ENCODE results near the gene SLC7A10. TPM values are rescaled to one million over a fixed set of nuclear protein-coding genes. Genes with fewer than 3 reads are reported as not detected.

The SLC7A10 gene
- polyA plus RNA-seq, 5 donors: 0.34 to 1.4 (median 0.58) TPM

DNA sequence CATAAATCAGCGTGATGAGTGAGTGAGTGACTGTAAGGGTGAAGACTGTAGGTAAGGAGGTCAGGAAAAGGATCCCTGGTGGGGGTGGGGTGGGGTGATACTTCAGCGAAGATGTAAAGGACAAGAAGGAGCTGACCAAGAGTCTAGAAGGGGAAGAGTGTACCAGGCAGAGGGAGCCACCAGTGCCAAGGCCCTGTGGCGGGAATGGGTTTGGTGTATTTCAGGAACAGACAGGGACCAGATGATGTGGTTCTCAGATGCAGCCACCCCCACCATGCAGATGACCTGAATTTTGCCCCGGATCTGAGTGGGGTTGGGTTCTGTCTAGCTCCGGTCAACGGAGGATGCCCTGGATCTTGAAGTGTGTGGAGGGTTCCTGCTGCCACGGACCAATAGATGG lies 30.1 kb upstream of the SLC7A10 start:
- DNase-seq: no peak

DNA sequence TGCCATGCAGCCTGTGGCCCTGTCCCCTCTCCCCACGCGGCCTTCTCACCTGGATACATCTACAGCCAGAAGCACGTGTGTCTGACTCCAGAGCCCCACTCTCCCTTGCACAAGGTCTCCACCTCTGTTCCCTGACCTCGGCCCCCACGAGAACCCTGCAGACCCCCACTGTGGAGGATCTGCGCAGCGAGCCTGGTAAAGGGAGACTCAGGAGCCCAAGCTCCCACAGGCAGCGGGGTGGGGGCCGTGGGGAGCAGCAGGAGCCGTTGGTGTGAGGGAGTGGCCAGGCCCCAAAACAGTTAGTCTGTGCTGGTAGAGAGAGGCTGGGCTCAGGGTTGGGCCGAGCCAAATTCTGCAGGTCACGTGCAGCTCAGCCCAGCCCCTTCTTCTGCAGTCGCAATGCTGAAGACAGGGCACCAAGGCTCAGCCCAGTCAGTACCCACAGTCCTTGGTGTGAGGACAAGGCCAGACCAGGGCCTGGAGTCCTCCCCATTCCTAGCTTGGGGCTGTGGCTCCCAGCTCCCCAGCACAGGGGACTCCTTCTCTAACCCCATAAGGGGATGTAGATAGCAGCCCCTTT lies 28.7 kb upstream of the SLC7A10 start:
- no peak for DNase-seq

DNA sequence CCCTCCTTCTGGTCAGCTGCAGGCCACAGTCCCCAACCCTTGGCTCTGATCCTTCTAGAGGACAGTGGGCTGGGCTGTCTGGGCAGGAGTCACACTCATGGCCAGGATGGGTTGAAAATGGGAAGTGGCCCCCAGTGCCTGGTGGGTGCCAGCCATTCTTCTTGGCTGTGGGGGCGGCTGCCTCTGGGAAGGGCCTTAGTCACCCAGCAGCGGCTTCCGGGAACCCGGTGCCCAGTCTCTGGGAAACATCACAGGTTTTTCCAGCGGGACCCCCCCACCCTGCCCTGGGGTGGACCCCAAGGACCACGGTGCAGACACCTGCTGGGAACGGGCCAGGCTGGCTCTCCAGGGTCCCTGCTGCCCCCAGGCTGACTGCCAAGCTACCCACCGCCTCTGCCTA lies 27.3 kb upstream of the SLC7A10 start:
- no peak for DNase-seq

DNA sequence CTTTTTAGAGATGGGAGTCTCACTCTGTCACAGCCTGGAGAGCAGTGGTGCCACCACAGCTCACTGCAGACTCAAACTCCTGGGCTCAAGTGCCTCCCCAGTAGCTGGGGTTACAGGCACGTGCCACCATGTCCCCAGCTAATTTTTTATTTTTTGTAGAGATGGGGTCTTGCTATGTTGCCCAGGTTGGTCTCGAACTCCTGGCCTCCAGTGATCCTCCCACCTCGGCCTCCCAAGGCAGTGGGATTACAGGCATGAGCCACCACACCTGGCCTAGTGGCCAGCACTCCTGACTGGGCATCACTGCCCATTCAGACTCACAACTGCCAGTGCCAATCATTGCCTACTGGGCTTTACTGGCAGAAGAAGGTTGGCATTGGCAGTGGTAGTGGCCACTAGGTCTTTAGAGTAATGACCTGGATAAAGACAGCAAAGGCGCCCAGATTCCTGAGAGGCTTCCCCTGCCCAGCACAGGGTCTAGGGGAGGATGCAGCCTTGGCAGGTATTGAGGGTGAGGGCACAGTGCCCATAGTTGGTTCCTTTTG lies 26.8 kb upstream of the SLC7A10 start:
- no peak for DNase-seq

DNA sequence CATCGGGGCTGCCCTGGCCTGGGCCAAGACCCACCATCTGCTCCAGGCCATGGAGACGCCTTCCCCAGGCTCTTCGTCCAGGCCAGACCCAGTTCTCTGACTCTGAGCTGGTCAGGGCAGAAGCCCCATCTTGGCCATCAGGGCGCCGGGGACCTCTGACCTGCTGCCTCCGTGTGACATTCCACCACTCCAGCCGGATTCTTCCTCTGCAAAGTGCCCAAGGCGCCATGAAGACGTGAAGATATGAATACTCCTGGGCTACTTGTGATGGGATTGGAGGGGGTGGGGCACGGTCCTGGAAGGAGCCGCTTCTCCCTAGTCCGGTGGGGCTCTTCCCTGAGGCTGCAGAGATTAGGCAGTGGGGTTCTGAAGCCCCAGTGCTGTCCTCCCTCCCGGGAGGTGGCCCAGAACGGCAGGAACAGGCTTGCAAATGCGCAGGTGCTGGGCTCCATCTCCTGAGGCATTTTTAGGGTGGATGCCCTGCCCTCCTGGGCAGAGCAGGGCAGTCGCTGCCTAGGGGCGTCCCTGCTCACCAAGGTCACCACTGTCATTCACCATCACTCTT lies 26.0 kb upstream of the SLC7A10 start:
- no peak for DNase-seq

DNA sequence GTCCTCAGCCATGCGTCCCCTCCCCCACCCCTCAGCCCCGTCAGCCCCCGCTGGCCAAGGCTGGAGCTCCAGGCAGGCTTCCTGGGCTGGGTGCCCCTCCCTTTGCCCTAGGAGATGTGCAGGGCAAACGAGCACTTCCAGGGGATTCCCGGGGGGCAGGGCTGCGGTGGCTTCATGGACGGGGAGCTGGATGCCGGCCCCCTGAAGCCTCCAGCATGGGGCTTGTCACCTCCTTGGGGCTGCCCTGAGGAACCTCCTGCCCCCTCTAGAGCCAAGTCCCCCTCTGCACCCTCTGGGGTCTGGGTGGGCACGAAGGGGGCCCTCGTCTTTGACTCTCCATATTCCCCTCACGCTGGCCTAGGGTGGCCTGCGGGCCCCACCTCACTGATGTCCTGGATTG lies 25.4 kb upstream of the SLC7A10 start:
- DNase-seq: no peak

DNA sequence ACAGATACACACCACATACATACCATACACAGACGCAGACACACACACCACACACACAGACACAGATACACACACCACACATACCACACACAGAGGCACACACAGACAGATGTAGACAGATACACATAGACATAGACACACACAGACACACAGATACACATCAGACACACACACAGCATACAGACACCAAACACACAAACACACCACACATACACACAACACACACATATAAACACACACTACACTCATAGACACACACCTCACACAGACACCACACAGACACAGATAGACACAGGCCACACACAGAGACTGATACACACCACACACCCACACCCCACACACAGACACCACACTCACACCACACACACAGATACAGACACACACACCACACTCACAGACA lies 24.9 kb upstream of the SLC7A10 start:
- no peak for DNase-seq

DNA sequence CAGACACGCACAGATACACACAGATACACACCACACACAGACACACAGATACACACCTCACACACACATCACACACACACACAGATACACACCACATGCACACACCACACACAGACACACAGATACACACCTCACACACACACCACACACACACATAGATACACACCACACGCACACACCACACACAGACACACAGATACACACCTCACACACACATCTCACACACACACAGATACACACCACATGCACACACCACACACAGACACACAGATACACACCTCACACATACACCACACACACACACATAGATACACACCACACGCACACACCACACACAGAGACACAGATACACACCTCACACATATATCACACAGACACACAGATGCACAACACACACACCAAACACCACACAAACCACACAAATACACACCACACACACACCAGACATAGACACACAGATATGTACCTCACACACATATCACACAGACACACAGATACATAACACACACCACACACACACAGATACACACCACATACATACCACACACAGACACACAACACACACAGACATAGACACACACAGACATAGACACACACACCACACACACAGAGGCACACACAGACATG lies 24.2 kb upstream of the SLC7A10 start:
- no peak for DNase-seq

DNA sequence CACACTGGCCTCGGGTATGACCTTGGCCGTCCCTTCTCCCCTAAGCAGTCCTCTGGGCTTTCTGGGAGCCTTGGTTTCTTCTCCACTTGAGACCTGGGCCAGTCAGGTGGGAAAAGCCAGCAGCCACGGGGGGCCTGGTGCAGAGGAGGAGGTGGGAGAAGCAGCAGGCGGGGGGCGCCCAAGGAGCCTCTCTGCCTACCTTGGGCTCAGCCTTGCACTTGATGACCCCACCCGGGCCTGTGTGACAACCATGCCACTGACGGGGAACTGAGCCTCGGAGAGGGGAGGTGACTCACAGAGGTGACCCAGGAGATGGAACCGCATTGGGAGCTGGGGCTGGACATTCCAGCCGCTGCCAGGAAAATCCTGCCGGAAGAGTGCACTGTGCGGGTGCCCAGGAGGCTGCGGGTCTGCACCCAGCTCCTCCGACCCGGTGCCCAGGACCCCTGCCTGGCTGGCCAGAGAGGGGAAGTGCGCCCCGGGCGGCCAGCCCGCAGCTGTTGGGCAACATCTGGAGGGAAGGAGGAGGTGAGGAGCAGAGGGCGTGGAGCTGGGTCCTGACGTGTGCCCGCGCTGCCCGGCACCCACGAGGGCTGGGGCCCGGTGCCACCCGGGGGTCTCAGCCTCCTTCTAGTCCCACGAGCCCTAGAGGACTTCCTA lies 23.4 kb upstream of the SLC7A10 start:
- no peak for DNase-seq

DNA sequence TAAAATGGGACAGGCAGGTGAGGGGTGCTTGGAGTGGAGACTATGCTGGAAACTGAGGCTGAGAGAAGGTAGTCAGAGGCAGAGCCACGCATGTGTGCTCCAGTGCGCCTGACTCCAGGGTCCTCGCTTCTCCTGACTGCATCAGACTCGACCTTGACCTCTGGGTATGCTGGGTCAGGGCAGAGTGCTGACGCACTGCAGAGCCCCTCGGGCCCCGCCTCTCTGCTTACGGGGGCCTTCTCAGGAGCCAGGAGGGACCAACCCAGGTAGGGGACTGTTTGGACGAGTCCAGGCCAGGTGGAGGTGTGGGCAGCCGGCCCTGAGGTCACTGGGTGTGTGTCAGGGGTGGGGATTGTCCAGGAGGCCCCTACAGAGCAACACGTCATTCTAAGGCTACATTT lies 22.9 kb upstream of the SLC7A10 start:
- no peak for DNase-seq

DNA sequence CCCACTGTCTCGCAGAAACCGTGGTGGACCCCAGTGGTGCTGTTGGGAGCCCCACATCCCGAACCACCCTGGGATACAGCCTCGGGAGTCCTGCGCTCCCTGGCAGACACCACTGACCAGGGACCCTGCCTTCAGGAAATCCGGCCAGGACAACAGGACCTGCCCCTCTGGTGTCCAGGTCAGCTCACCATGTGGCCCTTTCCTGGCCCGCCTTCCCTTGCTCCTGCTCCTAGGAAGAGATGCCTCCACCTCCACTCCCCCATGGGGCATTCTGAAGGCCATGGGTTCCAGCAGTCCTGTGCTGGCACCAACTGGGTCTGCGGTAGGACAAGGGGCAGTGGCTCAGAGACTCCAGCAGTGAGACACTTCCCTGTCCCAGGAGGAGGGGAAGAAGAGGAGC lies 22.5 kb upstream of the SLC7A10 start:
- DNase-seq: no peak

DNA sequence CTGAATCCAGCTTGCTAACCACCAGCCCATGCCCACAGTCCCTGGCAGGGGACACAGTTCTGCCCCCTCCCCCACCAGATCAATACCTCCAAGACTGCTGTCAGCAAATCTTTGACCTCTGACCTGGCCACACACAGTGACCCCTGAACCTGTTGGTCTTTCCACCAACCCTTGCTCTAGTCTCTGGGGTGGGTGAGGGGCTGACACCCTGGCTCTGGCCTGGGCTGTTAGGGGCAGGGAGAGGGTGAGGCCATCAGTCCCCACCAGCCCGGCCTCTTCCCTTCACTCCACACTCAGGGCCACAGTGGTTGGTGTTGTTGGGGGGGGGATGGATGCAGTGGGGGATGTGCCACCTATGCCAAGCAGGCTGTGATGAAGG lies 21.8 kb upstream of the SLC7A10 start:
- no peak for DNase-seq

DNA sequence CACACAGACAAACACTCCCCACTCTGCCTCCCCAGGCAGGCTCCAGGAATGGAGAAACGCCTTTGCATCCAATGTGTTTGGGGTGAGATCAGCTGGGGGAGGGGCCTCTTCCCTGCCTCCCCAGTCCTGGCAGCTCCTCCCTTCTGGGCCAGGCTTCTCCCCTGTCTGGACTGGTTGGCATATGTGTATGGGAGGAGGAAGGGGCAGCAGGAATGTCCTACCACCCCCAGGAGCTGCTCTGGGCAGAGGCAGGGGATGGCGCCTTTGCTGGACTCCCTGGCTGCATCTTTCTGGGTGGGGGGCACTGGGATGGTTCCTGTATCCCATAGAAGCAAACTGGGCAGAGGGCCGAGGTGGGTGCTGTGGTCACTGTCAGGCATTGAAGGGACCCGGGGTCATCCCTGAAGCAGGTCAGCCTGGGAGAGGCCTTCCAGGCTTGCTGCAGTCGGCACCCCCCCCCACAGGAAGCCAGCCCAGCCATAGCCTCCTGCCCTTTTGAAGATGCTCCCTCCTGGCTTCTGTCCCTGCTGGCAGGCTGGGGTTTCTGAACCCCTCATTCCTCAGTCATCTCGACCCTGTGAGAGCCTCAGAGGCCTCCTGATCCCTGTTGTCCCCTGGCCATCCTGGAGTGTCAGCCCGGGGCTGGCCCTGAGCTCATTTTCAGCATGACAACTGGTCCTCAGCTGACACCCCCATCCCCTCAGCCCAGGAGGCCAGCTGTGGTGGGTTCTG lies 21.2 kb upstream of the SLC7A10 start:
- no peak for DNase-seq

DNA sequence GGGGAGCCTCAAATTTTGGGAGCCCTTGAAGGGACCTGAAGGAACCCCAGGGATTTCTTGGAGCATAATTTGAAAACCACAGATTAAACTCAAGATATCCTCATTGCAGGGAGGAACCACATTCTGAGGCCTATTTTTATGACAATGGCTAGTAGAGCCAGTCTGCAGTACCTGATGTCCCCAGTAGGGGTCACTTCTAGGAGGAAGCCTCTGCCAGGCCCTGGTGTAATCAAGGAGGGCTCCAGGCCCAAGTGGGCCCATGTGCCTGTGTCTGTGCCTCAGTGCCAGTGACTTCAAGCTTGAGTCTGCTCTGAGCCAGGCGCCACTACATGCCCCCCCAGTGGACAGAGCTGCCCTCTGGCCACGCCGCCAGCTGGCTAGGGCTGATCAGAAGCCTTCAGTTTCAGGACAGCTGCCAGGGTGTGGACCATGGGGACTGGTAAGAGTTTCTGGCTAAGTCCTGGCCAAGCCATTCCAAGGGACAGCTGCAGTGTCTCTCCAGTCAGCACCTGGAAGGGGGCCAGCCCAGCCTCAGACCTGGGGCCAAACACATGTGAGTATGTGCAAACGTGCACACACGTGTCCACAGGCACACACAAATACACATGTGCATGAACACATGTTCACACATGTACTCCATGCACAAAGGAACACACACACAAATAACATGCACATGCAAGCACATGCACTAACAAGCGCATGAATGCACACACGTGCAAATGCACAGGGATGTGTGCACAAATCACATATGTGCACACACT lies 20.5 kb upstream of the SLC7A10 start:
- no peak for DNase-seq

DNA sequence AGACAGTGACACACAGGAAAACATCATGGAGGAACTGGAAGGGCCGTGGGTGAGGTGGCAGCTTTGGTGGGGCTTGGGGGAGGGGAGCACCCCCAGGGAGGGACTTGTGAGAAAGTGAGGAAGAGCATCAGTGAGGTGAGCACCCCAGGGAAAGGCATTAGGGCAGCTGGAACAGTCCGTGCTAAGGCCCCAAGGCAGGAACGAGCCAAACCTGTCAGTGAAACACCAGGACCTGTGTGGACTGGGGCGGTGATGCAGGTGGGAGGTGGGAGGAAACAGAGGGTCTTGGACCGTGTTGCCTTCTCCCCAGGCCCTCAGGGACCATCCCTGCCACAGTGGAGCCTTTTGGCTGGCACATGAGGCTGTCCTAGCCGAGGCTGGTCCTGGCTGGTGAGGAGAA lies 17.3 kb upstream of the SLC7A10 start:
- DNase-seq: no peak

DNA sequence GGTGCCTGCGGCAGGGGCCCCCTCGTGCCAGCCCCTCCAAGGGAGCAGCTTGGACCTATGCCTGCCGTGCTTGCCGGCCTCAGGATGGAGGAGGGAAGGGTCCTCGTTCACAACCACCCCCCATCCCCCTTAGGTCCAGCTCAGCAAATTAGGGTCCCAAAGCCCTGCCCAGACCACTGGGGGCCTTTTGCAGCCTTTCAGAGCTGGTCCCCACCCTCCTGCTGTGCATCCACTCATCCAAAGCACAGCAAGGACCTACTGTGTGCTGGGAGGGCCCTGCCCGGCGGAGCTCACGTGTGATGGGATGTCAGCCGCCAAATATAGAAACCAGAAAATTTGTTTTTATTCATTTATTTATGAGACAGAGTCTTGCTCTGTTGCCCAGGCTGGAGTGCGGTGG lies 16.5 kb upstream of the SLC7A10 start:
- no peak for DNase-seq

DNA sequence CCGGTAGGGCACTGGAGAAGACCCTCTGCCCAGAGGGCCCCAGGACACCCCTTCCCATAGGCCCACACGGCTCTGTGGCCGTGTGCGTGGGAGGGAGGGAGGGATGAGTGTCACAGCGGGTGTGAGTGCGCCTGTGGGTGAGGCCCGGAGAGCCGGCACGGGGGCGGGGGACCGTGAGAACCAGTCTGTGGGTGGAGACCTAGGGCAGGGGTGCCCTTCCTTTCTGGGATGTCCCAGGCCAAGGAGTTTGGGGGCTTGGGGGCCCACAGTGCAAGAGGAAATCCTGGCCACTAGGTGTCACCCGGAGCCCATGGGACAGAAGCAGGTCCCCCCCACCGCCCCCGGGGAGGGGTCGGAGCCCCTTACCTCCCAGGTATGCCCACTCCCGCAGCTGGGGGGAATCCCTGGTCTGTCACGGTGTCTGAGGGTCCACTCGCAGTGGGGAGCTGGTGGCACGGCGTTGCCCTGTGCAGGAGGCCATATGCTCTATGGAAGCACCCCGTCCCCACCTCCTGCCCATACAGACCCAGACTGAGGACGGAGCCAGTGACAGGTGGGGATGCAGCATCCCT lies 16.0 kb upstream of the SLC7A10 start:
- DNase-seq: no peak

DNA sequence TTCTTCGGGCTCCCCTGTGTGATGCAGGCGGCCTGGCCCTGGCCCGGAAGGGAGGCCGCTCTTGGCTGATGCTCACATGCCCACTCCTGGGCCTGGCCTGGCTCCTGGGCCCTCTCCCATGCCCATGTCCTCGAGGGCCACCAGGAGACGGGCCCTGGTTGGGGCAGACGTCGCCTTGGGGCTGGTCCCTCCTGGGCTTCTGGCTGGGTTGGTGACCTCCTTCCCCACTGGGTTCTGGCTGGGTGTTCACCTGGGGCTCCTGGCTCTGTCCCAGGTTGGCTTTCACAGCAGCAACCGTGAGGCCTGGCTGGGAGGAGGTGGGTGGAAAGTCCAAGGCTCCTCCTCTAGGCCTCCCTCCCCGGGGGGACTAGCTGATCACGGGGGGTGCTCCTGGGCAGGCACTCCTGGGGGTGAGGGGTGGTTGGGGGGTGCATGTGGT lies 15.5 kb upstream of the SLC7A10 start:
- DNase-seq: no peak

DNA sequence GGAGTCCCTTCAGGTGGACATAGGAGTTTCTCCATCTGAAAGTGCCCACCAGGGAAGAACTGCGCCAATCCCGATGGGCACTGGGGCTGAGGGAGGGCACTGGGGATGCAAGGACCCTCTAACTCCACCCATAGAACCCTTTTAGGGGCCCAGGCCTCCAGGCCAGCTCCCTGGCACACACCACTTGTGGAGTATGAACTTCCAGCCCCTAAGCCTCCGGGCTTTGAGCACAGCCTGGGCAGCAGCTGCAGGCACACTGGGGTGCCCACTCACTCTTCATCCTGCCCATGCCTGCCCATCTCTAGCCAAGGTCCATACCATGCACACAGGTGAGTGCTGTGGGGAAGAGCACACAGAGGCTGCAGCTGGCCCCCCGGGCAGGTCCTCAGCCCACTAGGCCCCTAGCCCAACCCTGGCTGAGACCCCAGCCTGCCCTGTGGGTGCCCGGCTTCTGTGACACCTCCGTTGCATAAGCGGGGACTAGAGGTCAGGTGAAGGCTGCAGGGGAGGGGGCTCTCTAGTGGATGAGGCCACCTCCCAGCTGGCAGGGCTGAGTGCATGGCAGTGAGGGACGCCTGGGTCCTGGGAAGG lies 14.6 kb upstream of the SLC7A10 start:
- no peak for DNase-seq

DNA sequence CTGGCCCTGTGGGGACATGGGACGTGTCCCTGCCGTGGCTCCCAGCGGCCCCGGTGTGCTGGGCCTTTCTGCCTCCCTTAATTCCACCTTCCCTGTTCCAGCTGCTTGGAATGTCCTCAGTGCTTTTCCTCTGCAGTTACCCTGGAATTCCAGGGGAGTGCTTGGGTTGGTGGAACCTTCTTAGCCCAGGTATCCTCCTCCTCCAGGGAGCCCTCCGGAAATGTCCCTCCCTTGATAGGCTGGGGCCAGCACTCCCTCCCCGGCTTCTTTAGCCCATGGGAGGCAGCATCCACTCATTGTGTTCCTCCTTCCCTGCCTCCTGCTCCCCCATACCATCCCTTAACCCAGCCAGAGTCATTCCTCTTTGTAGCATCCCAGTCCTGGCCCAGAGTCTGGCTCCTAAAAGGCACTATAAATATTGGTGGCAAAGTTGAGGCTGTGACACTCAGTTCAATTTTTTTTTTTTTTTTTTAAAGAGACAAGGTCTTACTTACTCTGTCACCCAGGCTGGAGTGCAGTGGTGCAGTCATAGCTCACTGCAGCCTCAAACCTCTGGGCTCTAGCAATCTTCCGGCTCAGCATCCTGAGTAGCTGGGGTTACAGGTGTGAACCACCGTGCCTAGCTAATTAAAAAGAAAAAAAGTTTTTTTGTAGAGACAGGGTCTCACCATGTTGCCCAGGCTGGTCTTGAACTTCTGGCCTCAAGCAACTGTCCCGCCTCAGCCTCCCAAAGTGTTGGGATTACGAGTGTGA lies 13.7 kb upstream of the SLC7A10 start:
- no peak for DNase-seq
